Erythroblast (primary cell): ENCODE results near the gene NLGN1.

Experiments
- GATA1 ChIP-seq: IDR thresholded peaks from 2 replicates; pipeline ENCODE4 v1.6.1; 2011; ENCODE audit warnings: low read depth, mild to moderate bottlenecking, control low read depth, low read length, moderate library complexity
- POLR2A ChIP-seq: IDR thresholded peaks from 2 replicates; pipeline ENCODE4 v1.6.1; 2011; ENCODE audit warnings: mild to moderate bottlenecking, low read length

GRCh38 chr3:173644086-173645082, 246.8 kb downstream of the NLGN1 start:
- TF ChIP-seq POLR2A = no peak
- TF ChIP-seq GATA1 = no peak
